Activated T-cell treated with anti-CD3 and anti-CD28 coated beads for 4 hours (primary cell): Measurements from ENCODE around the gene BIRC5.

Experiments used
- DNase-seq: peaks from one replicate; pipeline ENCODE4 v3.0.0-alpha.2; 2020

BIRC5 gene

DNA sequence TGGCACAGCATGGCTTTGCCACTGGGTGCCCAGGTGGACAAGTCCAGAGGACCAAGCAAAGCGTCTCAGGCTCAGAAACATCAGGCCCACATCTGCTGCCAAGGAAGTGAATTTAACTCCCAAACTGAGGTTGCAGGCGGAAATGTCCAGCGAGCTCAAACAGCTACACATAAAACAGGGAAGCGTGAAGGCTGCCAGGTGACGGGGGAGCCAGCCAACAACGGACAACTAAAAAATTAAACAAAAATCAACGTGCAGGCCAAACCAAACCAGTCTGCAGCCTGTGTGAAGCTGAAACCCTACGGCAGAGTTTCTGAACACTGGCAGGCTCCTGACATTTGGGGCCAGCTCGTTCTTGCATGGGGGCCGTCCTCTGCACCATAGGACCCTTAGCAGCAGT, 29.7 kb upstream of the BIRC5 start:
- DNase-seq, result no peak

DNA sequence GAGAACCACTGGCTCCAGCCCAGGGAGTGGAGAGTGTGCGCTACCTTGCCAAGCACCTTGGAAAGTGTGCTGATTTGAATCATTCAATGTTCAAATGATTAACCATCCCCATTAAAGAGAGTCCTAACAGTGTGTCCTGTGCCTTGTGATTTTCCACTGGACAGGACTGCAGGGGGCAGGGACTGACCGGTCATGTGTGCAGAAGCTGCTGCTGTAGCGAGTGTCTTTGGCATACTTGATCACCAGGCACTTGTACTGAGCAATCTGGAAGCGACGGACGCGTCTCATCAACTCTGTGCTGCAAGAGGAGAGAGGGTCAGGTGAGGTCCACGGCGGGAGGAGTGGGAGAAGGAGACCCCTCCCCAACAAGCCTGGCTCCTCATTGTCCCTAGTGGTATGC, 29.2 kb upstream of the BIRC5 start:
- DNase-seq, result no peak

DNA sequence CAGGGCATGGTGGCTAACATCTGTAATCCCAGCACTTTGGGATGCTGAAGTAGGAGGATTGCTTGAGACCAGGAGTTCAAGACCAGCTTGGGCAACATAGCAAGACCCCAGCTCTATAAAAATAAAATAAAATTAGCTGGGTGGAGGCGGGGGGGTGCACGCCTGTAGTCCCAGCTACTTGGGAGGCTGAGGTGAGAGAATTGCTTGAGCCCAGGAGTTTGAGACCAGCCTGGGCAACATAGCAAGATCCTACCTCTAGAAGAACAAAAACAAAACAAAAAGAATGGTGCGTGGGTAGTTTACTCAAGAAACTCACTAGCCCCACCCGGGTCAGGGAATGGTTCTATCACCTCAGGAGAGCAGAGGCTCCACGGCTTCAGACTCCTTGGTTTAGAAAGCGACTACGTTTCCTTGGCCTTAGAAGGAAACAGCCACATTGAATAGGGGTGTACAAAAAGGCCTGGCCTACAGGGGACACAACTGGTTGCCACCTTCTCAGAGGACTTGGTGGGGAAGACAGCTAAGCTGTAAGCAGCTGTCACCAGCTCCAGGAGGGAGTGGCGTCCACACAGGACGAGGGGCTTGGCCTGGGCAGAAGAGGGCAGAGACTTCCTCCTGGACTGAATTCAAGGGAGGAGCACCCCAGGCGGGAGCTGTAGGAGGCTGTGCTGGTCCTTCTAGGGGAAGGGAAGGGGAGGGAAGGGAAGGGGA, 27.9 kb upstream of the BIRC5 start:
- DNase-seq, result no peak

DNA sequence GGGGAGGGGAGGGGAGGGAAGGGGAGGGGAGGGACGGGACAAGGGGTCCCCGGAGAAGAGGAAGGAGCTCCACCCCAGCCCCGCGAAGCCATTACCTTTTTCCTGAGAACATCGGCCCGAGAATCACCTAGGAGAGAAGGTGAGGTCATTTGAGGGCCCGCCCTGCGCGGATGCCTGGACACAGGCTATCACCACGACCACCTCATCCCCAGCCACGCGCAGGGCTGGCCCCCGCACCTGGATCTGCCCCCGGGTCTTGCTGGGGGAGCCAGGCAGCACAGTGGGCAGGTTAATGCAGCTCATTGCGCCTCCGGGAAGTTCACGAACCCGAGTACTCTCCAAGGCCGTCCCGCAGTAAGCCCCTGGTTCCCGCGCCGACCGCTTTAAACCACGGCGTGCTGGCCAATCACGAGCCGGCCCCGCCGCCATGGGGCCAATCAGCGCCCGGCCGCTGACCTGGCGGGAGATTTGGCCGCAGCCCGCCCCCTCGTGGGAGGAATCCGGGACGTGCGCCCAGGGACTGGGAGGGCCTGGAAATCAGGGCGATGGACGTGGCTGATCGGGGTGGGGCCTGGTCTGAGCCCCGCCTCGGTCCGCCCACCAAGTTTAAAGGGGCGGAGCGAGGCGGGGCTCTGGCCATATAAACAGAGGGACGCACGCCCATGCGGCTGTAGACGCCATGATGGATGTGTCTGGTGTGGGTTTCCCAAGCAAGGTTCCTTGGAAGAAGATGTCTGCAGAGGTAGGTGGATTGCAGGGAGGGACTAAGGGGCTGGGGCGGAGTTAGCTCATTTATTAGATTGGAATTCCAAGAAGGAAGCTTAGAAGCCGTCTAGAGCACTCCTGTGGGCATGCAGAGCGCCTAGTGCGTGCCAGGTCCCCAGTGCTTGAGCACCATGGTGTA, 27.1 kb upstream of the BIRC5 start, which contains the start of the genes AFMID and TK1:
AFMID (plus strand) TSS at position 671 of the 904 bp plus-strand sequence; CDS start at position 680, 9 bp downstream.
TK1 (minus strand) TSS at position 361 of the 904 bp plus-strand sequence; CDS start at position 303, 58 bp downstream.
- DNase-seq, result peak; percentile 54

DNA sequence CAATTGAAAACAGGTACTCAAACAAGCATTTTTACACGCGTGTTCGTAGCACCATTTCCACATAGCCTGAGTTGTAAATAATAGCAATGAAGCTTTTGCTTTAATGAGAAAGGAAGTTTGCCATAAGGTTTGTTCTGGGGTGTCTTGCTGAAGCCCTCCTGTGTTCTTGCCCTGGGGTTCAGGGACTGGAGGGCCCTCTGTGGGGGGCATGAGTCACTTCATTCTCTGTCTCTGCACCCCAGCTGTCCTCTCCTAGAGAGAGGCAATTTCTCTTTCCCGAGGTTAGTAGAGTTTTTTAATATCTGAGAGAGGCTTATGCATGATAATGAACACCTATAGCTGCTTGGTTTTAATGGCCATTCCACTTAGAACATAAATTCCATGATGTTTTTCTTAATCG, 17.3 kb upstream of the BIRC5 start:
- no peak for DNase-seq

DNA sequence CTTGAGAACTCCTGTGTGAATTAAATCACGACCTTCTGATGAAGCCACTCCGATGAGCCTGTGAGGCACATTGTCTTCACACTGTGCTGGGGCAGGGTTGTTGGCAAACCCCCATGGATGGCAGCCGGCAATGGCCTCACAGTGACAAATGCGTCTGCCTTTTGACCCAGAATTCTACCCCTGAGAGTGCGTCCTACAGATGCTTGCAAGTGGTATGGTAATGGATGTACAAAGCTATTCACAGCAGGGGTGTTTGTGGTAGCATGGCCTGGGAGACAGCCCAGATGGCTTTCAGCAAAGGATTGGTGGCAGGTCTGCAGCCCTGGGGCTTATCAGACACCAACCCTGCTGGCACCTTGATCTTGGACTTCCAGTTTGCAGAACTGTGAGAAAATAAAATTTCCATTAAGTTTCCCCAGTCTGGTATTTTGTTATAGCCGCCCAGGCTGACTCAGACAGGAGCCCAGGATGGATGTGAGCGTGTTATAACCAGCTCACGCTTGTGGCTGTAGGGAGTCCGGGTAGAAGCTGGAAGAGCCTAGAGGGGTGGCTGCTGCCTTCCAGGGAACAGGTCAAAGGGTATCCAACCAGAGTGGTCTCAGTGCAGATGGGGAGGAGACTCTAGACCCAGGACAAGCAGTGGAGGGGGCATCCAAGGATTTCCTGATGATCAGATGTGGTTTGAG, 16.8 kb upstream of the BIRC5 start:
- DNase-seq, result no peak

DNA sequence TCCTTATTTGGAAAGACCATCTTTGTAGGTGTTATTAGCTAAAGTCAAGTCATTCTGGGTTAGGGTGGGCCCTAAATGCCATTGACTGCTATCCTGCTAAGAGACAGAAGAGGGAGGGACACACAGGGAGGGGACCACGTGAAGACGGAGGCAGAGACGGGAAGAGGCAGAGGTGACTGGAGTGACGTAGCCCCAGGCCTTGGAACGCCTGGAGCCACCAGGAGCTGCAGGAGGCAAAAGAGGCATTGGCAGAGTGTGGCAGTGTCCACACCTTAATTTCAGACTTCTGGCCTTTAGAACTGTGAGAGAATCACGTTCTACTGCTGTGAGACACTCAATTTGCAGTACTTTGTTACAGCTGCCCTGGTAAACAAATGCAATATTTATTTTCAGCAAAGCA, 13.6 kb upstream of the BIRC5 start:
- DNase-seq, result no peak

DNA sequence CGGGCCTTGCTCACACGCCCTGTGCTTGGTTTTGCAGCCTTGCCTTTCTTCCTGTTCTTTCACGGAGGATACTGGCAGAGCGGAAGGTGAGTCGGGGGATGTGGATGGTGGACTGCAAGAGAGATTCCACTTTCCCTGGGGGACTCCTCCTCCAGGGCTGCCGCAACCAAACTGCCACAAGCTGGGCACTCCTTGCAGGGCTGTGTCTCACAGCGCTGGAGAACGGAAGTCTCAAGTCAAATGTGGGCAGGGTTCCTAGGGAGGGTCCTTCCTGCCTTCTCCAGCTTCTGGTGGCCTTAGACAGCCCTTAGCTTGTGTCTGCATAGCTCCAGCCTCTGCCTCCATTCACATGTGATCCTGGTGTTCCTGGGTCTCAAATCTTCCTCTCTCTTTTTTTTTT, 11.4 kb upstream of the BIRC5 start:
- DNase-seq, result no peak

DNA sequence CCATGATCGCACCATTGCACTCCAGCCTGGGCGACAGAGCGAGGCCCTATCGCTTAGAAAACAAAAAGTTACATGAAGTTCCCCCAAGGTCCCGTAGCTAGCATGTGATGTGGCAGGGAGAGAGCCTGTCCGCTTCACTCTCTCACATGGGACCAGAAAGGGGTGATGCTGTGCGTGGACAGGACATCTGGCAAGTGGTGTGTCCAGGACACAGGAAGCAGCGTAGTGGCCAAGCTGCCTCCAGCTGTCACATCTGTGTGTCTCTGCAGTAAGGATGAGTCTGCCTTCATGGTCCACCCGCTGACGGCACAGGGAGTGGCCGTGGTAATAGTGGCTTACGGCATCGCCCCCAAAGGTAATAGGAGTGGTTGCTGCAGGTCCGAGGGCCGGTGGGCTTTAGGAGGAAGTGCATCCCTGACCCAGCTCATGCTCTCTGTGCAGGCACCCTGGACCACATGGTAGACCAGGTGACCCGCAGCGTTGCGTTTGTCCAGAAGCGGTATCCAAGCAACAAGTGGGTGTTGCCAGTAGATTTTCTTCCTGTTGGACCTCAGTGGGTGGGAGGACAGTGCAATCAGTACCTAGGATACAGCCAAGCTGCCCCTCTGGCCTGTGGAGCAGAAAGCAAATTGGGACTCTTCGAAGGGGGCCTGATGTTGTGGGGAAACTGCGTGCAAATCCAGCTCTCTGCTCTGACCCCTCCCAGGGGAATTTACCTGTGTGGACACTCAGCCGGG, 9.5 kb upstream of the BIRC5 start:
- no peak for DNase-seq

DNA sequence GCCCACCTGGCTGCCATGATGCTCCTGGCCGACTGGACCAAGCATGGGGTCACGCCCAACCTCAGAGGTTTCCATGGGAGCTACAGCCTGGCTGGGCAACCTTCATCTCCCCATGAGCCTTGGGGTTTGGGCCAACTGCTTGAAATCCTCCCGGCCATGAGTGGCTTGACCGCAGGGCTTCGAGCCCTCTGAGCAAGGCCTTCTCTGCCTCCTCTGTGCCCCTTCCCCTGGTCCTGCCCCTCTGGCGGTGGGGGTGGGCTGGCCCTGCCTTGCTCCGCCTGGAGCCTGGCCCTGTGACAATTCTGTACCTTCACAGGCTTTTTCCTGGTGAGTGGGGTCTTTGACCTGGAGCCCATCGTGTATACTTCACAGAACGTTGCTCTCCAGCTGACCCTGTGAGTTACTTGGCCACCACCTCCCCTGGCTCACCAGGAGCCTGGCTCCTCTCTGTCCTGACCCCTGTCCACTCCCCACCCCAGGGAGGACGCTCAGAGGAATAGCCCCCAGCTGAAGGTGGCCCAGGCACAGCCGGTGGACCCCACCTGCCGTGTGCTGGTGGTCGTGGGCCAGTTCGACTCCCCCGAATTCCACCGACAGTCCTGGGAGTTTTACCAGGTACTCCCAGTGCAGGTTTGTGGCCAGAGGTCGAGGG, 8.8 kb upstream of the BIRC5 start:
- no peak for DNase-seq

DNA sequence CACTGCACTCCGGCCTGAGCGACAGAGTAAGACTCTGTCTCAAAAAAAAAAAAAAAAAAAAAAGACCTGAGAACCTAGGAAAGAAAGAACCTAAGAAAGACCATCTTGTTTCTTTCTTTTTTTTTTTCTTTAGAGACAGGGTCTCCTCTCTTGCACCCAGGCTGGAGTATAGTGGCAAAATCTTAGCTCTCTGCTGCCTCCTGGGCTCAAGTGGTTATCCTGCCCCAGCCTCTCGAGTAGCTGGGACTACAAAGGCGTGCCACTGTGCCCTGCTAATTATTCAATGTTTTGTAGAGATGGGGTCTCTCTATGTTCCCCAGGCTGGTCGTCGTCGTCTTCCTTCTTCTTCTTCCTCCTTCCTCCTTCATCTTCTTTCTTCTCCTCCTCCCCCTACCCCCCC, 7.8 kb upstream of the BIRC5 start:
- no peak for DNase-seq

DNA sequence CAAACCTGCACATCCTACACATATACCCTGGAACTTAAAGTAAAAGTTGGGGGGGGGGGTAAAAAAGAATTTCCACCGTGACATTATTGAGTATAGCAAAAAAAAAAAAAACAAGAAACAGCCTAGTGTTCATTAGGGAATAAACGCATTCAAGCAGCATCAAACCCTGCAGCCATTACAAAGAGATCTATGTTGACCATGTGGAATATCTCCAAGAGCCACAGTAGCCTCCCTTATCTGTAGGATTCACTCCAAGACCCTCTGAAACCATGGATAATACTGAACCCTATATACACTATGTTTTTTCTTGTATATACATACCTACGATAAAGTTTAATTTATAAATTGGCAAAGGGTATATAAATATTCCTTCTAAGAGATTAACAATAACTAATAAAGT, 5.6 kb upstream of the BIRC5 start:
- DNase-seq, result no peak

DNA sequence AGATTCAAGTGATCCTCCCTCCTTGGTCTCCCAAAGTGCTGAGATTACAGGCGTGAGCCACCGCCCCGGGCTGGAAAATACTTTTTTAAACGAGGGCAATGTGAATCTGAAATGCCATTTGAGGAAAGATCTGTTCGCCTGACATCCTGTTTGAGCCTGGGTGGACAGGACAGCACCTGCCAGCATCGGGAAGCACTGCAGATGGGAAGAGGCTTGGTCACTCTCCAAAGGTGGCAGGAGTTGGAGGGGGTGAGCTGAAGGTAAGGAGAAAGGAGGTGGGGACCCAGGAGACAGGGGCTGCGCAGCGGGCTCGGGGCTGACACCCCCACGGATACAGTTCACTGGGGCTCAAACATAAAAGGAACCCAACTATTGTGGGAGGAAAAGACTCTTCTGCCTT, 3.9 kb upstream of the BIRC5 start:
- no peak for DNase-seq

DNA sequence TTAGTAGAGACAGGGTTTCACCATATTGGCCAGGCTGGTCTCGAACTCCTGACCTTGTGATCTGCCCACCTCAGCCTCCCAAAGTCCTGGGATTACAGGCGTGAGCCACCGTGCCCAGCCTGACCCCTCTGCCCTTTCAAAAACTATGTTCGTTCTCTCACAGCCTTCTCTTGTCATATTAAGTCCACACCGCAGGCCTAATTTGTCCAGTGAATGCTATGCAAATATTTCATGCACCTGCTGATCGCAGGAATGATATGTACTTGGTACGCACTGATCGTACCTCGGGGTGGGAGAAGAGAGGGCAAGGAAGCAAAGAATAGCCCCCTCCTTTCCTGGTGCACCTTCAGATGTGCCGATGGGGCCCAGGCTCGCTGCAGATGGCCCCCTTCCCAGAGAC, 3.0 kb upstream of the BIRC5 start:
- no peak for DNase-seq

DNA sequence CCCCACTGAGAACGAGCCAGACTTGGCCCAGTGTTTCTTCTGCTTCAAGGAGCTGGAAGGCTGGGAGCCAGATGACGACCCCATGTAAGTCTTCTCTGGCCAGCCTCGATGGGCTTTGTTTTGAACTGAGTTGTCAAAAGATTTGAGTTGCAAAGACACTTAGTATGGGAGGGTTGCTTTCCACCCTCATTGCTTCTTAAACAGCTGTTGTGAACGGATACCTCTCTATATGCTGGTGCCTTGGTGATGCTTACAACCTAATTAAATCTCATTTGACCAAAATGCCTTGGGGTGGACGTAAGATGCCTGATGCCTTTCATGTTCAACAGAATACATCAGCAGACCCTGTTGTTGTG, 631 bp downstream of the BIRC5 start:
- DNase-seq, result no peak

DNA sequence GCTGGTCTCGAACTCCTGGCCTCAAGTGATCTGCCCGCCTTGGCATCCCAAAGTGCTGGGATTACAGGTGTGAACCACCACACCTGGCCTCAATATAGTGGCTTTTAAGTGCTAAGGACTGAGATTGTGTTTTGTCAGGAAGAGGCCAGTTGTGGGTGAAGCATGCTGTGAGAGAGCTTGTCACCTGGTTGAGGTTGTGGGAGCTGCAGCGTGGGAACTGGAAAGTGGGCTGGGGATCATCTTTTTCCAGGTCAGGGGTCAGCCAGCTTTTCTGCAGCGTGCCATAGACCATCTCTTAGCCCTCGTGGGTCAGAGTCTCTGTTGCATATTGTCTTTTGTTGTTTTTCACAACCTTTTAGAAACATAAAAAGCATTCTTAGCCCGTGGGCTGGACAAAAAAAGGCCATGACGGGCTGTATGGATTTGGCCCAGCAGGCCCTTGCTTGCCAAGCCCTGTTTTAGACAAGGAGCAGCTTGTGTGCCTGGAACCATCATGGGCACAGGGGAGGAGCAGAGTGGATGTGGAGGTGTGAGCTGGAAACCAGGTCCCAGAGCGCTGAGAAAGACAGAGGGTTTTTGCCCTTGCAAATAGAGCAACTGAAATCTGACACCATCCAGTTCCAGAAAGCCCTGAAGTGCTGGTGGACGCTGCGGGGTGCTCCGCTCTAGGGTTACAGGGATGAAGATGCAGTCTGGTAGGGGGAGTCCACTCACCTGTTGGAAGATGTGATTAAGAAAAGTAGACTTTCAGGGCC, 5.5 kb downstream of the BIRC5 start:
- no peak for DNase-seq

DNA sequence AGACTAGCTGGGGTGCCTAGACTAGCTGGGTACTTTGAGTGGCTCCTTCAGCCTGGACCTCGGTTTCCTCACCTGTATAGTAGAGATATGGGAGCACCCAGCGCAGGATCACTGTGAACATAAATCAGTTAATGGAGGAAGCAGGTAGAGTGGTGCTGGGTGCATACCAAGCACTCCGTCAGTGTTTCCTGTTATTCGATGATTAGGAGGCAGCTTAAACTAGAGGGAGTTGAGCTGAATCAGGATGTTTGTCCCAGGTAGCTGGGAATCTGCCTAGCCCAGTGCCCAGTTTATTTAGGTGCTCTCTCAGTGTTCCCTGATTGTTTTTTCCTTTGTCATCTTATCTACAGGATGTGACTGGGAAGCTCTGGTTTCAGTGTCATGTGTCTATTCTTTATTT, 9.0 kb downstream of the BIRC5 start:
- DNase-seq, result no peak

DNA sequence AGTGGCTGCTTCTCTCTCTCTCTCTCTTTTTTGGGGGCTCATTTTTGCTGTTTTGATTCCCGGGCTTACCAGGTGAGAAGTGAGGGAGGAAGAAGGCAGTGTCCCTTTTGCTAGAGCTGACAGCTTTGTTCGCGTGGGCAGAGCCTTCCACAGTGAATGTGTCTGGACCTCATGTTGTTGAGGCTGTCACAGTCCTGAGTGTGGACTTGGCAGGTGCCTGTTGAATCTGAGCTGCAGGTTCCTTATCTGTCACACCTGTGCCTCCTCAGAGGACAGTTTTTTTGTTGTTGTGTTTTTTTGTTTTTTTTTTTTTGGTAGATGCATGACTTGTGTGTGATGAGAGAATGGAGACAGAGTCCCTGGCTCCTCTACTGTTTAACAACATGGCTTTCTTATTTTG, 9.7 kb downstream of the BIRC5 start:
- no peak for DNase-seq

DNA sequence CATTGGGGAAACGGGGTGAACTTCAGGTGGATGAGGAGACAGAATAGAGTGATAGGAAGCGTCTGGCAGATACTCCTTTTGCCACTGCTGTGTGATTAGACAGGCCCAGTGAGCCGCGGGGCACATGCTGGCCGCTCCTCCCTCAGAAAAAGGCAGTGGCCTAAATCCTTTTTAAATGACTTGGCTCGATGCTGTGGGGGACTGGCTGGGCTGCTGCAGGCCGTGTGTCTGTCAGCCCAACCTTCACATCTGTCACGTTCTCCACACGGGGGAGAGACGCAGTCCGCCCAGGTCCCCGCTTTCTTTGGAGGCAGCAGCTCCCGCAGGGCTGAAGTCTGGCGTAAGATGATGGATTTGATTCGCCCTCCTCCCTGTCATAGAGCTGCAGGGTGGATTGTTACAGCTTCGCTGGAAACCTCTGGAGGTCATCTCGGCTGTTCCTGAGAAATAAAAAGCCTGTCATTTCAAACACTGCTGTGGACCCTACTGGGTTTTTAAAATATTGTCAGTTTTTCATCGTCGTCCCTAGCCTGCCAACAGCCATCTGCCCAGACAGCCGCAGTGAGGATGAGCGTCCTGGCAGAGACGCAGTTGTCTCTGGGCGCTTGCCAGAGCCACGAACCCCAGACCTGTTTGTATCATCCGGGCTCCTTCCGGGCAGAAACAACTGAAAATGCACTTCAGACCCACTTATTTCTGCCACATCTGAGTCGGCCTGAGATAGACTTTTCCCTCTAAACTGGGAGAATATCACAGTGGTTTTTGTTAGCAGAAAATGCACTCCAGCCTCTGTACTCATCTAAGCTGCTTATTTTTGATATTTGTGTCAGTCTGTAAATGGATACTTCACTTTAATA, 10.4 kb downstream of the BIRC5 start:
- no peak for DNase-seq

DNA sequence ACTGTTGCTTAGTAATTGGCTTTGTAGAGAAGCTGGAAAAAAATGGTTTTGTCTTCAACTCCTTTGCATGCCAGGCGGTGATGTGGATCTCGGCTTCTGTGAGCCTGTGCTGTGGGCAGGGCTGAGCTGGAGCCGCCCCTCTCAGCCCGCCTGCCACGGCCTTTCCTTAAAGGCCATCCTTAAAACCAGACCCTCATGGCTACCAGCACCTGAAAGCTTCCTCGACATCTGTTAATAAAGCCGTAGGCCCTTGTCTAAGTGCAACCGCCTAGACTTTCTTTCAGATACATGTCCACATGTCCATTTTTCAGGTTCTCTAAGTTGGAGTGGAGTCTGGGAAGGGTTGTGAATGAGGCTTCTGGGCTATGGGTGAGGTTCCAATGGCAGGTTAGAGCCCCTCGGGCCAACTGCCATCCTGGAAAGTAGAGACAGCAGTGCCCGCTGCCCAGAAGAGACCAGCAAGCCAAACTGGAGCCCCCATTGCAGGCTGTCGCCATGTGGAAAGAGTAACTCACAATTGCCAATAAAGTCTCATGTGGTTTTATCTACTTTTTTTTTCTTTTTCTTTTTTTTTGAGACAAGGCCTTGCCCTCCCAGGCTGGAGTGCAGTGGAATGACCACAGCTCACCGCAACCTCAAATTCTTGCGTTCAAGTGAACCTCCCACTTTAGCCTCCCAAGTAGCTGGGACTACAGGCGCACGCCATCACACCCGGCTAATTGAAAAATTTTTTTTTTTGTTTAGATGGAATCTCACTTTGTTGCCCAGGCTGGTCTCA, 11.2 kb downstream of the BIRC5 start:
- DNase-seq, result no peak
